ENCODE data around the gene YIPF6. TPM values are rescaled to one million over a fixed set of nuclear protein-coding genes. Genes with fewer than 3 reads are reported as not detected.
A peak's percentile ranks its signal among the peaks of the same experiment; 100 is the strongest.
"Not testable (repeated sequence)": the region's sequence is repeated elsewhere in the genome, so short reads cannot be mapped to it uniquely, and the experiment has no call there.

The YIPF6 gene
- total RNA-seq, 2 experiments from 2014 or later = 8.2 to 18.1 TPM

DNA sequence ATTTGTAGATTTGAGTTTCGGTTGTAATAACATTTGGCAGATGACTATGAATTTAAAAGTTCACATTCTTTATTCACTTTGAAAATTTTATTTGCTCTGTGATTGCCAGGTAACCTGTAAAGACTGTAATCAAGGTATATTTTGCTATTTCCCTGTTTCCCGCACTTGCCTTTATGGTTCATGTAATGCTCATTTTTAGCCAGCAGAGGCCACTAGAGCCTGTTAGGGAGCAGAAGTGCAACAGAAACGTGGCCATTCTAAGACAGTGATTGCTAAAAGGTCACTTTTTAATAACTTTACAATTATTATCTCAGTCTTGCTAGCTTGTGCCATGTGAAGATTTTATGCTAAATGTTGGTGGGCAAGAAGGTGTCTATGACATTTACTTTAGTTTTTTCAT is 12.4 kb downstream of the YIPF6 start:
- peaks cover 24% of the 10 kb centered on the region for H3K4me1 Mint-ChIP-seq
- intact Hi-C loops (cut with DNase I, micrococcal nuclease) = loop anchor here in 1 of 2 experiments (1.0 to 5.0 kb wide), 3 partner anchors 181 to 296 kb away; no protein-coding TSS in a partner anchor
- DNase-seq (peak; percentile 39), ATAC-seq (peak; percentile 61)
- H3K27me3 Mint-ChIP-seq = no peaks in the 10 kb centered on the region
- ChIA-PET POLR2A (no interaction called here), CTCF (interaction anchor here (1.1 kb wide), 1 partner anchor 123 kb away, joined by 3 read pairs; no protein-coding TSS in a partner anchor)
- no peaks in the 10 kb centered on the region for H3K9me3 Mint-ChIP-seq (ENCODE audit: low read depth)
- H3K4me3 Mint-ChIP-seq = no peak overlapping the region
- peaks cover 21% of the 10 kb centered on the region for H3K36me3 Mint-ChIP-seq (ENCODE audit: low read depth)
- H3K27ac Mint-ChIP-seq = no peak overlapping the region

DNA sequence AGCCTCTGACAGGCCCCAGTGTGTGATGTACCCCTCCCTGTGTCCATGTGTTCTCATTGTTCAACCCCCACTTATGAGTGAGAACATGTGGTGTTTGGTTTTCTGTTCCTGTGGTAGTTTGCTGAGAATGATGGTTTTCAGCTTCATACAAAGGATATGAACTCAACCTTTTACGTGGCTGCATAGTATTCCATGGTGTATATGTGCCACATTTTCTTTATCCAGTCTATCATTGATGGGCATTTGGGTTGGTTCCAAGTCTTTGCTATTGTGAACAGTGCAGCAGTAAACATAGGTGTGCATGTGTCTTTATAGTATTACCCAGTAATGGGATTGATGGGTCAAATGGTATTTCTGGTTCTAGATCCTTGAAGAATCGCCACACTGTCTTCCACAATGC is 25.8 kb downstream of the YIPF6 start:
- peaks cover 60% of the 10 kb centered on the region for H3K36me3 Mint-ChIP-seq (ENCODE audit: low read depth)
- CTCF ChIA-PET; H3K4me3 Mint-ChIP-seq; H3K4me1 Mint-ChIP-seq; H3K9me3 Mint-ChIP-seq (ENCODE audit: low read depth); H3K27ac Mint-ChIP-seq; H3K27me3 Mint-ChIP-seq; intact Hi-C loops (cut with DNase I, micrococcal nuclease); ATAC-seq; POLR2A ChIA-PET; DNase-seq: not testable (repeated sequence)

DNA sequence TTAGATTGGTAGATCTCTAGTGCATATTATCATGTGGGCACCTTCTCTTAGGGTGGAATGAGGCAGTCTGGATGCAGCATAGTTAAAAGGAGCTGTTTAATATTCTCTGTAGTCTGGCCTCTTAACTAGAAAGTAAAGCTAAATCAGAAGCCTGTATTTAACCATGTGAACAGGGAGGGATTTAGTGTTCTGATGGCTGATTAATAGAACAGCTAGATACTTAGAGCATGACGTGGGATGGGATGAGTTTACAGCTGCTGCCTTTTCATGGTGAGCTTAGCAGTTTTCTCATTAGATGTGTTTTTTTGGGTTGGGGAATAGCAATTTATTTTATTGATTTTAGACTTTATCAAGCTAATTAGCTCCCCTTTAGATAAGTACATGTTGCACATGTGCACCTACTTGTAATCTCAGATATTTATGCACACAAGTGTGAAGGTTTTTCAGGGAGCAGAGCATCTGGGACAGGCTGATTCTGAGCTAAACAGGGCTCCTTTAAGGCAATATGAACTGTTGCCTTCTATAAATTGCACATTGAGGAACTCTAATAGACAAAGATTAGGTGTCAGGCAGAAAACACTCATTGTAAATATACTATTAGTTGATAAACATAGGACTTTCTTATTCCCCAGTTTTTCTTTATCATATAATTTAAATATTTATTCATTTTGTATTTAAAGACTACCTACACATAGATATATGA is 34.1 kb downstream of the YIPF6 start:
- H3K36me3 Mint-ChIP-seq (ENCODE audit: low read depth) = peaks cover 23% of the 10 kb centered on the region
- no peak overlapping the region for H3K27ac Mint-ChIP-seq
- ATAC-seq (no peak), DNase-seq (no peak)
- no peak overlapping the region for H3K4me3 Mint-ChIP-seq
- H3K9me3 Mint-ChIP-seq (ENCODE audit: low read depth) = no peaks in the 10 kb centered on the region
- ChIA-PET POLR2A (no interaction called here), CTCF (interaction anchor here (0.6 kb wide), 1 partner anchor 10 kb away, joined by 8 read pairs; no protein-coding TSS in a partner anchor)
- peaks cover 7% of the 10 kb centered on the region for H3K4me1 Mint-ChIP-seq
- intact Hi-C loops (cut with DNase I, micrococcal nuclease) = no loop called here
- H3K27me3 Mint-ChIP-seq = no peaks in the 10 kb centered on the region

DNA sequence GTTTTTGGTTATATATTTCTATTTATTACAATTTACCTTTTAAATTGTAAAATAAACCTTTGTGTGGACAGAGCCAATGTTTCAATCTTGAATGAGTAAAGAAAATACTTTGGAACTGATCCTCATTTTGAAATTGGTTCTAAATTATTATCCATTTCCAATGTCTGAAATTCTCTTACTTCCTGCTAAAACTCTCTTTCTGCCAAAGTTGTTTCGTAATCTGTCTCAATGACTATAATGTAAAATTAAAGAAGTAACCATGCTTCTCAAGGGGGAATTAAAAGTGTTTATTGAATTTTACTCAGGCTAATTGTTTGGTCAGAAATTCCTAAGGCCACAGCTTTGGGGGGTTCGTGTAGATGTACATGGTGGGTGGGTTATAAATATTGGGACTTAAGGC is 34.8 kb downstream of the YIPF6 start:
- DNase-seq = no peak
- ATAC-seq = no peak
- peaks cover 7% of the 10 kb centered on the region for H3K4me1 Mint-ChIP-seq
- CTCF ChIA-PET = no interaction called here
- H3K4me3 Mint-ChIP-seq = no peak overlapping the region
- H3K36me3 Mint-ChIP-seq (ENCODE audit: low read depth) = peaks cover 24% of the 10 kb centered on the region
- POLR2A ChIA-PET = no interaction called here
- no peaks in the 10 kb centered on the region for H3K27me3 Mint-ChIP-seq
- intact Hi-C loops (cut with DNase I, micrococcal nuclease) = no loop called here
- no peaks in the 10 kb centered on the region for H3K9me3 Mint-ChIP-seq (ENCODE audit: low read depth)
- no peak overlapping the region for H3K27ac Mint-ChIP-seq

DNA sequence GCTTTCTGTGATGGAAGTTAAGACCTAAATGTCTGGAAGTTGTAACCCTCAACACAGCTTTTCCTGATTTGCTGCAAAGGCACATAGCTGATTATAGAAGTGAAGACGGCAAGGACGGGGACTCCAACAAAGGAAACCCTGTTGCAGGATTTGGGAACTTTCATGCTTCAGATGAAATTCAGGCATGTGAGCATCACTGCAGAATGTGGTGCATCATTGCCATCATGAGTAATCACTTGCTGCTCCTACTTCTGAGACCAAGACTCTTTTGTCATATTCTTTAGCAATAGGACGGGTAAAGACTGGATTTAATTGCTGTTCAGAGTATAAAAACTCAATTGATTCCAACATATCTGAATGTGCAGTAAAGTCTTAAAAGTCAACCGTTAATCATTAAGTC is 35.8 kb downstream of the YIPF6 start:
- no peak for ATAC-seq
- no peak overlapping the region for H3K27ac Mint-ChIP-seq
- no peaks in the 10 kb centered on the region for H3K9me3 Mint-ChIP-seq (ENCODE audit: low read depth)

DNA sequence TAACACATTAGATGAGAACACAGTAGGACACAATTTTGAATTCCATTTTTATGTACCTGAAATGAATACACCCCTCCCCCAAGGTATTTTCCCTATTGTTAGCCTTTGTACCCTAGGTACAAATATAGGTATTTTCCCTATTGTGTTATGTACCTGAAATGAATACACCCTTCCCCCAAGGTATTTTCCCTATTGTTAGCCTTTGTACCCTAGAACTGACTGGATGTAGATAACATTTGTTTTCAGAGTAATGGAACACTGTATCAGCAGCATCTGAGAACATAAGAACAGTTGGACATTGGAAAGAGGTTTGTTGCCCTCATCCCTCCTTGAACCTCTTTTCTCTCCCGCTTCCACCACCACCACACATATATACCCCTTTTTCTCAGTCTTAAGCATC is 37.6 kb downstream of the YIPF6 start:
- intact Hi-C loops (cut with DNase I, micrococcal nuclease) = no loop called here
- peaks cover 22% of the 10 kb centered on the region for H3K36me3 Mint-ChIP-seq (ENCODE audit: low read depth)
- H3K4me1 Mint-ChIP-seq = peaks cover 7% of the 10 kb centered on the region
- H3K9me3 Mint-ChIP-seq (ENCODE audit: low read depth) = no peaks in the 10 kb centered on the region
- no peak overlapping the region for H3K27ac Mint-ChIP-seq
- H3K27me3 Mint-ChIP-seq = no peaks in the 10 kb centered on the region
- CTCF ChIA-PET = no interaction called here
- ATAC-seq (no peak), DNase-seq (no peak)
- POLR2A ChIA-PET = no interaction called here
- no peak overlapping the region for H3K4me3 Mint-ChIP-seq

More for the DNA sequence above, 35.8 kb downstream of the YIPF6 start:
- Mint-ChIP-seq H3K4me1 (peaks cover 7% of the 10 kb centered on the region), H3K27me3 (no peaks in the 10 kb centered on the region), H3K36me3 (ENCODE audit: low read depth) (peaks cover 20% of the 10 kb centered on the region), H3K4me3 (no peak overlapping the region)
- CTCF ChIA-PET = no interaction called here
- intact Hi-C loops (cut with DNase I, micrococcal nuclease) = no loop called here
- POLR2A ChIA-PET = no interaction called here
- no peak for DNase-seq

DNA sequence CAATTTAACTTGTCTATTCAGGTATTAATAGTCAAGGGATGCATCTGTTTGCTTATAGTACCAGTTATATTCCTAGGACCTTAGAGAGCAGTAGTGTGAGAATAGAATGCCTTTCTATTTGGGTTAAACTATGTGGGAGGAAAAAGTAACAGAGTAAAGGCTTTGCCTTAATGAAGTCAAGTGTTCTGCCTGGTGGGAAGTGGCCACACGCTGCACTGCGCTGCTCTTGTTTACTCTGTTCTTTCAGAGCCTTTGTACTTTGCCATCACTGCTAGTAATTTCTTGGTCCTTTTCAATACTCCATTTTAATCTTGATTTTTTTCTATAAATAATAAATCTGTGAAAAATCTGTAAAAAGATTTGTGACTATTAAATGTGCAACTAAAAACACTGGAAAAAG is 38.0 kb downstream of the YIPF6 start:
- DNase-seq = no peak
- ATAC-seq = no peak
- no peaks in the 10 kb centered on the region for H3K27me3 Mint-ChIP-seq
- H3K9me3 Mint-ChIP-seq (ENCODE audit: low read depth) = no peaks in the 10 kb centered on the region
- H3K27ac Mint-ChIP-seq = no peak overlapping the region
- H3K4me3 Mint-ChIP-seq = no peak overlapping the region
- ChIA-PET CTCF (no interaction called here), POLR2A (no interaction called here)
- peaks cover 19% of the 10 kb centered on the region for H3K36me3 Mint-ChIP-seq (ENCODE audit: low read depth)
- intact Hi-C loops (cut with DNase I, micrococcal nuclease) = no loop called here
- peaks cover 7% of the 10 kb centered on the region for H3K4me1 Mint-ChIP-seq

DNA sequence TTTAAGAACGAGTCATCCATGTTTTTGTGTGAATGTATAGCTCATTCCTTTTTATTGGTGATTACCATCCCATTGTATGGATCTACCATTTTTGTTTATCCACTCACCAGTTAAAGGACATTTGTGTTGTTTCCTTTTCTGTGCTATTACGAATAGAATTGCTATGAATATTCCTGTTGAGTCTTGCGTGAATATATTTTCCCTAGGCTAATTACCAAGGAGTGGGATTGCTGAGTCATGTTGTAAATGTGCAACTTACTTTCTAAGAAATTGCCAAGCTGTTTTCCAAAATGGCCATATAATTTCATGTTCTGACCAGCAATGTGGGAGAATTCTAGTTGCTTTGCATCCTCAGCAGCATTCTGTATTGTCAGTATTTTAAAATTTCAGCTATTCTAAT is 51.3 kb downstream of the YIPF6 start:
- Mint-ChIP-seq H3K4me3 (no peak overlapping the region), H3K27me3 (no peaks in the 10 kb centered on the region), H3K4me1 (no peaks in the 10 kb centered on the region), H3K9me3 (ENCODE audit: low read depth) (no peaks in the 10 kb centered on the region), H3K36me3 (ENCODE audit: low read depth) (no peaks in the 10 kb centered on the region), H3K27ac (no peak overlapping the region)
- intact Hi-C loops (cut with DNase I, micrococcal nuclease) = no loop called here
- DNase-seq (no peak), ATAC-seq (no peak)
- CTCF ChIA-PET = no interaction called here
- POLR2A ChIA-PET = no interaction called here

DNA sequence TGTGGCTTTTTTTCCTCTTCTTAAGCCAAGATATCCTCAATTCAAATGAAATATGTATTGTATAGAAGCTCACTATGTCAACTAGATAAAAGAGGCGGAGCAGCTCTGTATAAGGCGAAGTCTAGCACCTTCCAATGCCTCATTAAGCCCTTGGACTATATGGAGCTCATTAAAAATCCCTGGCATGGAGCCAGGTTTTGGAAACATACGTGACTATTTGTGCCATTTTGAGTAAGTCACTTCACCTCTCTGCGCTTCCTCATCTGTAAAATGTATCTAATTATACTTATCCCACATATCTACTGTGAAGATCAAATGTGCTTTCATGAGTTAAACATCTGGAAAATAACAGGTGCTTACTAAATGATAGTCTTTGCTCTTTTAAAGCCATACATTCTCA is 57.2 kb downstream of the YIPF6 start:
- Mint-ChIP-seq H3K27me3 (no peaks in the 10 kb centered on the region), H3K27ac (no peak overlapping the region), H3K9me3 (ENCODE audit: low read depth) (no peaks in the 10 kb centered on the region), H3K4me1 (no peaks in the 10 kb centered on the region), H3K36me3 (ENCODE audit: low read depth) (no peaks in the 10 kb centered on the region), H3K4me3 (no peak overlapping the region)
- CTCF ChIA-PET = no interaction called here
- no peak for DNase-seq
- ATAC-seq = no peak
- POLR2A ChIA-PET = no interaction called here
- intact Hi-C loops (cut with DNase I, micrococcal nuclease) = no loop called here

DNA sequence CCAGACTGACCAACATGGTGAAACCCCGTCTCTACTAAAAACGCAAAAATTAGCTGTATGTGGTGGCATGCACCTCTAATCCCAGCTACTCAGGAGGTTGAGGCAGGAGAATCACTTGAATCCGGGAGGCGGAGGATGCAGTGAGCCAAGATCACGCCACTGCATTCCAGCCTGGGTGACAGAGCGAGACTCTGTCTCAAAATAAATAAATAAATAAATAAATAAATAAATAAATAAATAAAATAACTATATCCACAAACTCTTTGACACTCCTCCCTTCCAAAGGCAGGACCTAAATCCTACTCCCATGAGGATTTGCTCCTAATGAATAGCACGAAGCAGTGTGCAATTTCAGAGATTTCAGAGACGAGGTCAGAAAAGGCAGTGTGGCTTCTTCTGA is 58.3 kb downstream of the YIPF6 start:
- intact Hi-C loops (cut with DNase I, micrococcal nuclease); H3K9me3 Mint-ChIP-seq (ENCODE audit: low read depth); H3K27me3 Mint-ChIP-seq; H3K4me3 Mint-ChIP-seq; DNase-seq; POLR2A ChIA-PET; ATAC-seq; H3K27ac Mint-ChIP-seq; CTCF ChIA-PET; H3K4me1 Mint-ChIP-seq; H3K36me3 Mint-ChIP-seq (ENCODE audit: low read depth): not testable (repeated sequence)

DNA sequence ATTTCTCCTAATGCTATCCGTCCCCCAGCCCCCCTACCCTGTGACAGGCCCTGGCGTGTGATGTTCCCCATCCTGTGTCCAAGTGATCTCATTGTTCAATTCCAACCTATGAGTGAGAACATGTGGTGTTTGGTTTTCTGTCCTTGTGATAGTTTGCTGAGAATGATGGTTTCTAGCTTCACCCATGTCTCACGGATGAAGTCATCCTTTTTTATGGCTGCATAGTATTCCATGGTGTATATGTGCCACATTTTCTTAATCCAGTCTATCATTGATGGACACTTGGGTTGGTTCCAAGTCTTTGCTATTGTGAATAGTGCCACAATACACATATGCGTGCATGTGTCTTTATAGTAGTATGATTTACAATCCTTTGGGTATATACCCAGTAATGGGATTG is 61.1 kb downstream of the YIPF6 start:
- POLR2A ChIA-PET; H3K4me3 Mint-ChIP-seq; CTCF ChIA-PET; DNase-seq; ATAC-seq; H3K27ac Mint-ChIP-seq; intact Hi-C loops (cut with DNase I, micrococcal nuclease); H3K27me3 Mint-ChIP-seq; H3K9me3 Mint-ChIP-seq (ENCODE audit: low read depth); H3K4me1 Mint-ChIP-seq: not testable (repeated sequence)
- peaks cover 19% of the 10 kb centered on the region for H3K36me3 Mint-ChIP-seq (ENCODE audit: low read depth)

DNA sequence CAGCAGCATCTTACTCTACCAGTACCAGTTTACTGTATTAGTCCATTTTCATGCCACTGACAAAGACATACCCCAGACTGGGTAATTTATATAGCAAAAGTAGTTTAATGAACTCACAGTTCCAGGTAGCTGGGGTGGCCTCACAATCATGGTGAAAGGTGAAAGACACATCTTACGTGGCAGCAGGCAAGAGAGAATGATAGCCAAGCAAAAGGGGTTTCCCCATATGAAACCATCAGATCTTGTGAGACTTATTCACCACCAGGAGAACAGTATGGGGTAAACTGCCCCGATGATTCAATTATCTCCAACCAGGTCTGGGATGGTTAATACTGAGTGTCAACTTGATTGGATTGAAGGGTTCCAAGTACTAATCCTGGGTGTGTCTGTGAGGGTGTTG is 69.3 kb downstream of the YIPF6 start:
- DNase-seq (peak; percentile 43), ATAC-seq (peak; percentile 60)
- POLR2A ChIA-PET = no interaction called here

More for the DNA sequence above, 69.3 kb downstream of the YIPF6 start:
- CTCF ChIA-PET = no interaction called here
- Mint-ChIP-seq H3K4me3 (no peak overlapping the region), H3K4me1 (peaks cover 29% of the 10 kb centered on the region), H3K27me3 (no peaks in the 10 kb centered on the region), H3K36me3 (ENCODE audit: low read depth) (peaks cover 12% of the 10 kb centered on the region), H3K27ac (no peak overlapping the region), H3K9me3 (ENCODE audit: low read depth) (peaks cover 4% of the 10 kb centered on the region)
- intact Hi-C loops (cut with DNase I, micrococcal nuclease) = no loop called here

All from activated CD4-positive, alpha-beta T cell treated with anti-CD3 and anti-CD28 coated beads for 36 hours (primary cell).